ENCODE measurements around the gene NOL11. TPM values are rescaled to one million over a fixed set of nuclear protein-coding genes. Genes with fewer than 3 reads are reported as not detected.

NOL11 gene
- polyA plus RNA-seq, 2 of the 4 experiments (the other 2 are of a cell fraction), result 79.6 to 118 TPM

DNA sequence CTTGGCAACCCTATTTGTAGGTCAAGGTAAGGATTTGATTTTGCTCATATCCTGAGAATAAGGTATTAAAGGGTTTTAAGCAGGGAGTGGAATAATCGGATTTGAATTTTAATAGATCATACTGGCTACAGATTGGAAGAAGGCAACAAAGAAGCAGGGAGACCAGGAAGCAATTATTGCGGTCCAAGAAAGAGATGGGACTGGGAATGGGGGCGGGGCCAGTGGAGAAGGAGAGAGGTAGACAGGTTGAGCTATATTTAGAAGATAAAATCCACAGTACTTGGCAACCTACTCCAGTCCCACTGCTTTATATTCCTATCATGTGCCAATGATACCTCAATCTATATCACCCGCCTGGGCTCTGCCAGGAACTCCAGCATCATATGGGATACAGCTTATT, 5.8 kb upstream of the NOL11 start:
- H3K4me3 ChIP-seq, result no peak overlapping the region
- no peak overlapping the region for H3K4me2 ChIP-seq
- no peak for TF ChIP-seq BHLHE40 (IDR thresholded peaks at IDR 0.05; ENCODE audit: low read depth, low read length)
- no peak for TF ChIP-seq MAZ (IDR thresholded peaks at IDR 0.05; ENCODE audit: borderline replicate concordance, low read depth, low read length)
- no peak for TF ChIP-seq RCOR1 (IDR thresholded peaks at IDR 0.05; ENCODE audit: low read depth, low read length)
- no peak for TF ChIP-seq JUN (IDR thresholded peaks at IDR 0.05)
- TF ChIP-seq POLR2A (IDR thresholded peaks at IDR 0.05; ENCODE audit: low read length), result no peak
- no peak for TF ChIP-seq PHF8 (IDR thresholded peaks at IDR 0.05; ENCODE audit: borderline replicate concordance, low read depth)
- TF ChIP-seq, protein P1, sequence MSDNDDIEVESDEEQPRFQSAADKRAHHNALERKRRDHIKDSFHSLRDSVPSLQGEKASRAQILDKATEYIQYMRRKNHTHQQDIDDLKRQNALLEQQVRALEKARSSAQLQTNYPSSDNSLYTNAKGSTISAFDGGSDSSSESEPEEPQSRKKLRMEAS (IDR thresholded peaks at IDR 0.05), result no peak
- TF ChIP-seq, protein P2, sequence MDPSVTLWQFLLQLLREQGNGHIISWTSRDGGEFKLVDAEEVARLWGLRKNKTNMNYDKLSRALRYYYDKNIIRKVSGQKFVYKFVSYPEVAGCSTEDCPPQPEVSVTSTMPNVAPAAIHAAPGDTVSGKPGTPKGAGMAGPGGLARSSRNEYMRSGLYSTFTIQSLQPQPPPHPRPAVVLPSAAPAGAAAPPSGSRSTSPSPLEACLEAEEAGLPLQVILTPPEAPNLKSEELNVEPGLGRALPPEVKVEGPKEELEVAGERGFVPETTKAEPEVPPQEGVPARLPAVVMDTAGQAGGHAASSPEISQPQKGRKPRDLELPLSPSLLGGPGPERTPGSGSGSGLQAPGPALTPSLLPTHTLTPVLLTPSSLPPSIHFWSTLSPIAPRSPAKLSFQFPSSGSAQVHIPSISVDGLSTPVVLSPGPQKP (IDR thresholded peaks at IDR 0.05; ENCODE audit: low read depth, low read length), result no peak
- TF ChIP-seq EHF (CRISPR knock-in tag; IDR thresholded peaks at IDR 0.05), result no peak
- TF ChIP-seq POLR2AphosphoS2 (conservative IDR thresholded peaks at IDR 0.05; ENCODE audit: low read length), result no peak
- TF ChIP-seq GATA3 (IDR thresholded peaks at IDR 0.05; ENCODE audit: borderline replicate concordance), result no peak
- TF ChIP-seq EP300 (IDR thresholded peaks at IDR 0.05), result no peak
- TF ChIP-seq HEYL (CRISPR knock-in tag; IDR thresholded peaks at IDR 0.05), result no peak
- no peak for TF ChIP-seq CEBPB (IDR thresholded peaks at IDR 0.05)
- no peak for TF ChIP-seq CHD4 (IDR thresholded peaks at IDR 0.05; ENCODE audit: borderline replicate concordance)
- TF ChIP-seq NPAS2 (CRISPR knock-in tag; IDR thresholded peaks at IDR 0.05; ENCODE audit: borderline replicate concordance), result no peak
- peaks cover 4% of the 10 kb centered on the region; the same call in 1 of the 3 replicates for H3K4me1 ChIP-seq
- 52% methylated on average over 4 of the region's 4 CpGs for WGBS (ENCODE audit: missing lambda C conversion rate)
- no peak overlapping the region for H3K27ac ChIP-seq
- no peak for ATAC-seq
- DNase-seq (ENCODE audit: low read depth in 1 of 2, low spot score in 1 of 2), result no peak
- CTCF ChIA-PET, result interaction anchor here (0.7 to 1.8 kb wide), 5 partner anchors 13 to 337 kb away, joined by 3 to 6 read pairs (median 5); no protein-coding TSS in a partner anchor
- POLR2A ChIA-PET, result interaction anchor here (0.6 kb wide), 5 partner anchors 23 to 800 kb away, joined by 3 to 4 read pairs (median 4); partner anchors contain the start of gene PRKAR1A
- no peak for FAIRE-seq
- H3K9me3 ChIP-seq, result peaks cover 7% of the 10 kb centered on the region; the same call in 2 of the 3 replicates

DNA sequence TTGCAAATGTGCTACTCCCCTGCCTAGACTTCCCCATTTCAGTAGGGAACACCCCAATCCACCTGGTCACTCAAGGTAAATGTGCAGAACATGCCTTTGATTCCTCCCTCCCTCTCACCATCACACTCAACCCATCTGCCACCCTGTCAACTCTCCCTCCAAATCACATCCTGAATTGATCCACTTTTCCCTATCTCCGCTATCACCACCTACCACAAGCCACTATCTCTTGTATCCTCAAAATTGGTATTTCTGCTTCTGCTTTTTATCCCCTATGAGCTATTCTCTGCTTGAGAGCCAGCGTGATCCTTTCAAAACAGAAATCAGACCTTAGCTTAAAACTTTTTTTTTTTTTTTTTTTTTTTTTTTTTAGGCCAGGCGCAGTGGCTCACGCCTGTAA, 5.4 kb upstream of the NOL11 start:
- WGBS (ENCODE audit: missing lambda C conversion rate), result 87% methylated on average over 4 of the region's 4 CpGs
- Histone ChIP-seq H3K9me3 (peaks cover 7% of the 10 kb centered on the region; the same call in 2 of the 3 replicates), H3K4me1 (peaks cover 4% of the 10 kb centered on the region; the same call in 1 of the 3 replicates), H3K4me2 (no peak overlapping the region), H3K4me3 (no peak overlapping the region), H3K27ac (no peak overlapping the region)
- DNase-seq (ENCODE audit: low read depth in 1 of 2, low spot score in 1 of 2) (no peak), FAIRE-seq (no peak), ATAC-seq (no peak)
- CTCF ChIA-PET, result interaction anchor here (0.7 to 1.8 kb wide), 5 partner anchors 15 to 338 kb away, joined by 3 to 6 read pairs (median 5); no protein-coding TSS in a partner anchor
- TF ChIP-seq EP300 (IDR thresholded peaks at IDR 0.05), result no peak
- TF ChIP-seq JUNB (IDR thresholded peaks at IDR 0.05), result no peak
- TF ChIP-seq FOXS1 (CRISPR knock-in tag; IDR thresholded peaks at IDR 0.05), result no peak
- TF ChIP-seq, protein P3, sequence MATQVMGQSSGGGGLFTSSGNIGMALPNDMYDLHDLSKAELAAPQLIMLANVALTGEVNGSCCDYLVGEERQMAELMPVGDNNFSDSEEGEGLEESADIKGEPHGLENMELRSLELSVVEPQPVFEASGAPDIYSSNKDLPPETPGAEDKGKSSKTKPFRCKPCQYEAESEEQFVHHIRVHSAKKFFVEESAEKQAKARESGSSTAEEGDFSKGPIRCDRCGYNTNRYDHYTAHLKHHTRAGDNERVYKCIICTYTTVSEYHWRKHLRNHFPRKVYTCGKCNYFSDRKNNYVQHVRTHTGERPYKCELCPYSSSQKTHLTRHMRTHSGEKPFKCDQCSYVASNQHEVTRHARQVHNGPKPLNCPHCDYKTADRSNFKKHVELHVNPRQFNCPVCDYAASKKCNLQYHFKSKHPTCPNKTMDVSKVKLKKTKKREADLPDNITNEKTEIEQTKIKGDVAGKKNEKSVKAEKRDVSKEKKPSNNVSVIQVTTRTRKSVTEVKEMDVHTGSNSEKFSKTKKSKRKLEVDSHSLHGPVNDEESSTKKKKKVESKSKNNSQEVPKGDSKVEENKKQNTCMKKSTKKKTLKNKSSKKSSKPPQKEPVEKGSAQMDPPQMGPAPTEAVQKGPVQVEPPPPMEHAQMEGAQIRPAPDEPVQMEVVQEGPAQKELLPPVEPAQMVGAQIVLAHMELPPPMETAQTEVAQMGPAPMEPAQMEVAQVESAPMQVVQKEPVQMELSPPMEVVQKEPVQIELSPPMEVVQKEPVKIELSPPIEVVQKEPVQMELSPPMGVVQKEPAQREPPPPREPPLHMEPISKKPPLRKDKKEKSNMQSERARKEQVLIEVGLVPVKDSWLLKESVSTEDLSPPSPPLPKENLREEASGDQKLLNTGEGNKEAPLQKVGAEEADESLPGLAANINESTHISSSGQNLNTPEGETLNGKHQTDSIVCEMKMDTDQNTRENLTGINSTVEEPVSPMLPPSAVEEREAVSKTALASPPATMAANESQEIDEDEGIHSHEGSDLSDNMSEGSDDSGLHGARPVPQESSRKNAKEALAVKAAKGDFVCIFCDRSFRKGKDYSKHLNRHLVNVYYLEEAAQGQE (IDR thresholded peaks at IDR 0.05), result no peak
- TF ChIP-seq POLR2A (IDR thresholded peaks at IDR 0.05; ENCODE audit: low read length), result no peak
- TF ChIP-seq ZC3H11A (IDR thresholded peaks at IDR 0.05), result no peak
- TF ChIP-seq EHF (CRISPR knock-in tag; IDR thresholded peaks at IDR 0.05), result no peak
- no peak for TF ChIP-seq MAZ (IDR thresholded peaks at IDR 0.05; ENCODE audit: borderline replicate concordance, low read depth, low read length)
- TF ChIP-seq SMC3 (IDR thresholded peaks at IDR 0.05), result no peak
- TF ChIP-seq, protein P4, sequence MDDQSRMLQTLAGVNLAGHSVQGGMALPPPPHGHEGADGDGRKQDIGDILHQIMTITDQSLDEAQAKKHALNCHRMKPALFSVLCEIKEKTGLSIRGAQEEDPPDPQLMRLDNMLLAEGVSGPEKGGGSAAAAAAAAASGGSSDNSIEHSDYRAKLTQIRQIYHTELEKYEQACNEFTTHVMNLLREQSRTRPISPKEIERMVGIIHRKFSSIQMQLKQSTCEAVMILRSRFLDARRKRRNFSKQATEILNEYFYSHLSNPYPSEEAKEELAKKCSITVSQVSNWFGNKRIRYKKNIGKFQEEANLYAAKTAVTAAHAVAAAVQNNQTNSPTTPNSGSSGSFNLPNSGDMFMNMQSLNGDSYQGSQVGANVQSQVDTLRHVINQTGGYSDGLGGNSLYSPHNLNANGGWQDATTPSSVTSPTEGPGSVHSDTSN (IDR thresholded peaks at IDR 0.05), result no peak
- TF ChIP-seq RFX5 (IDR thresholded peaks at IDR 0.05), result no peak
- TF ChIP-seq RAD21 (conservative IDR thresholded peaks at IDR 0.05 in 1 of 2, IDR thresholded peaks at IDR 0.05 in 1 of 2), result no peak
- POLR2A ChIA-PET, result interaction anchor here (0.6 kb wide), 5 partner anchors 22 to 800 kb away, joined by 3 to 4 read pairs (median 4); partner anchors contain the start of gene PRKAR1A
